COR-L47 (cell line): ENCODE measurements around the gene MC5R.

ENCODE experiments used
- DNase-seq: peaks from one replicate; lab custom pipeline; 2025; lab: John Stamatoyannopoulos, UW

The MC5R gene

GRCh38 chr18:13849791-13850190 lies 25.8 kb downstream of the MC5R start:
- no peak for DNase-seq

- peak; percentile 6 for DNase-seq
Observed at GRCh38 chr18:13862898-13863297, 38.9 kb downstream of the MC5R start.

GRCh38 chr18:13868501-13869271 lies 44.7 kb downstream of the MC5R start:
- no peak for DNase-seq

GRCh38 chr18:13871701-13872100 lies 47.8 kb downstream of the MC5R start:
- DNase-seq, result no peak

- DNase-seq, result no peak
Observed at GRCh38 chr18:13872373-13872772, 48.4 kb downstream of the MC5R start.

GRCh38 chr18:13872932-13873331 lies 49.0 kb downstream of the MC5R start:
- DNase-seq, result no peak

GRCh38 chr18:13874558-13874957 lies 50.6 kb downstream of the MC5R start:
- no peak for DNase-seq
